Endothelial cell of umbilical vein (primary cell): Measurements from ENCODE around the gene FAM221A. TPM values are rescaled to one million over a fixed set of nuclear protein-coding genes. Genes with fewer than 3 reads are reported as not detected.

Source experiments
- BruUV-seq: library from RNA; stranded (reverse); fragments of 400-500 nt; replicated peaks from 2 replicates; lab custom pipeline; 2021; lab: Mats Ljungman, UMichigan
- CTCF ChIA-PET: fragments of 300-600, 350-600 bp; sonication (Branson Sonifier 250); formaldehyde crosslinking; loops from one replicate; lab custom pipeline; 2021; ENCODE audit warnings: antibody characterized with exemption, inconsistent platforms; lab: Charles Lee
- POLR2A ChIA-PET: fragments of 300-600, 350-600 bp; sonication (Branson Sonifier 250); formaldehyde crosslinking; loops from one replicate; lab custom pipeline; 2021; ENCODE audit warnings: antibody characterized with exemption, inconsistent platforms; lab: Charles Lee
- DNase-seq: peaks from one replicate; pipeline ENCODE4 v3.0.0-alpha.2; 2011; ENCODE audit warnings: low read depth, low spot score
- FAIRE-seq: peaks from 2 replicates; lab custom pipeline; 2011; peaks lifted over from hg19 to GRCh38; lab: Jason Lieb, UNC
- H2AFZ ChIP-seq: 2 replicates; pipeline ENCODE4 v1.6.0; 2012; ENCODE audit warnings: low read depth, low read length, control low read depth, inconsistent platforms
- H3K27ac ChIP-seq: 2 replicates; pipeline ENCODE4 v1.5.1; 2011; ENCODE audit warnings: low read depth, mild to moderate bottlenecking, control low read depth, low read length, moderate library complexity; ENCODE audit not compliant: insufficient read depth
- H3K27me3 ChIP-seq, 2 experiments: 2 replicates each; pipeline versions ENCODE4 v1.6.0 to v1.6.1; 2011; ENCODE audit warnings: low read length in 2 of 2, mixed read lengths in 1 of 2; ENCODE audit not compliant: control insufficient read depth in 2 of 2, insufficient read depth in 2 of 2
- H3K36me3 ChIP-seq, 2 experiments: 2 replicates in 1 of 2; 3 replicates in 1 of 2; pipeline ENCODE4 v1.5.1; 2011; ENCODE audit warnings: low read length in 2 of 2, mild to moderate bottlenecking in 1 of 2, moderate library complexity in 1 of 2; ENCODE audit not compliant: control insufficient read depth in 2 of 2, insufficient read depth in 2 of 2; ENCODE audit errors: extremely low read depth in 1 of 2
- H3K4me1 ChIP-seq: 3 replicates; pipeline ENCODE4 v1.5.1; 2011; ENCODE audit warnings: mild to moderate bottlenecking, low read length; ENCODE audit not compliant: control insufficient read depth, insufficient read depth; ENCODE audit errors: extremely low read depth
- H3K4me2 ChIP-seq: 2 replicates; pipeline ENCODE4 v1.6.1; 2011; ENCODE audit warnings: low read length, control low read depth, mixed read lengths; ENCODE audit not compliant: insufficient read depth
- H3K4me3 ChIP-seq, 3 experiments: fragments of 200-600 bp in 1 of 3; sonication (generic), shearing (Covaris generic) in 1 of 3; replicated peaks in 1 of 3; 2 replicates each; pipeline ENCODE4 v1.5.1; 2011 to 2016; ENCODE audit warnings: control low read depth in 3 of 3, low read length in 3 of 3, mild to moderate bottlenecking in 2 of 3, inconsistent platforms in 1 of 3, low read depth in 1 of 3, moderate library complexity in 1 of 3; ENCODE audit not compliant: insufficient read depth in 1 of 3
- H3K79me2 ChIP-seq: 2 replicates; pipeline ENCODE4 v1.6.0; 2012; ENCODE audit warnings: low read length, inconsistent platforms; ENCODE audit not compliant: control insufficient read depth, insufficient read depth
- H3K9ac ChIP-seq: replicated peaks from 2 replicates; pipeline ENCODE3; 2011; ENCODE audit warnings: low read length, control low read depth; ENCODE audit not compliant: insufficient read depth; ENCODE audit errors: extremely low read depth
- H3K9me1 ChIP-seq: replicated peaks from 3 replicates; pipeline ENCODE4 v1.6.0; 2011; ENCODE audit warnings: mild to moderate bottlenecking, low read length; ENCODE audit not compliant: control insufficient read depth, insufficient read depth; ENCODE audit errors: extremely low read depth
- H3K9me3 ChIP-seq: replicated peaks from 2 replicates; pipeline ENCODE4 v1.5.1; 2012; ENCODE audit warnings: low read length, inconsistent platforms; ENCODE audit not compliant: control insufficient read depth, insufficient read depth
- H4K20me1 ChIP-seq: replicated peaks from 2 replicates; pipeline ENCODE3; 2011; ENCODE audit warnings: mild to moderate bottlenecking, low read length; ENCODE audit not compliant: control insufficient read depth, insufficient read depth; ENCODE audit errors: extremely low read depth
- EZH2 ChIP-seq: IDR thresholded peaks from 2 replicates; pipeline ENCODE4 v1.6.1; 2012; ENCODE audit warnings: borderline replicate concordance, low read depth, mild to moderate bottlenecking, moderate library complexity, low read length, inconsistent platforms; ENCODE audit not compliant: severe bottlenecking
- FOS ChIP-seq: IDR thresholded peaks from 2 replicates; pipeline ENCODE4 v1.6.1; 2011; ENCODE audit warnings: mild to moderate bottlenecking, low read length, moderate library complexity, borderline replicate concordance; ENCODE audit not compliant: insufficient read depth
- GATA2 ChIP-seq: IDR thresholded peaks from 2 replicates; pipeline ENCODE4 v1.7.0; 2011; ENCODE audit warnings: low read depth, mild to moderate bottlenecking, moderate library complexity, mixed read lengths, low read length; ENCODE audit not compliant: insufficient read length, insufficient read depth
- JUN ChIP-seq: IDR thresholded peaks from 2 replicates; pipeline ENCODE4 v1.6.1; 2011; ENCODE audit warnings: borderline replicate concordance, low read depth; ENCODE audit not compliant: insufficient read length, insufficient read depth
- MAX ChIP-seq: IDR thresholded peaks from 2 replicates; pipeline ENCODE4 v1.6.1; 2011; ENCODE audit not compliant: insufficient read depth, insufficient read length
- MYC ChIP-seq: IDR thresholded peaks from one replicate; pipeline ENCODE4 v1.6.1; 2011; ENCODE audit warnings: mild to moderate bottlenecking, low read depth, low read length
- POLR2A ChIP-seq: IDR thresholded peaks from 2 replicates; pipeline ENCODE4 v1.6.1; 2012; ENCODE audit warnings: low read depth, mild to moderate bottlenecking, control low read depth, low read length
- POLR2AphosphoS5 ChIP-seq: IDR thresholded peaks from 2 replicates; pipeline ENCODE4 v1.6.1; 2012; ENCODE audit warnings: low read depth, mild to moderate bottlenecking, control low read depth, low read length, moderate library complexity; ENCODE audit not compliant: insufficient read depth
- dilution Hi-C: fragments of 300-500 bp; cut with MboI; formaldehyde crosslinking; loops from one replicate; pipeline ENCODE4 v1.15.0; 2019; ENCODE audit warnings: low sequenced_read_pairs; ENCODE audit not compliant: extremely low pct_ligation_motif_present
- intact Hi-C: fragments of 100-400 bp; cut with micrococcal nuclease; formaldehyde crosslinking; loops from one replicate; pipeline ENCODE4 v1.10.0; 2022
- polyA plus RNA-seq, 4 experiments: library from polyadenylated mRNA; depleted of rRNA in 3 of 4; stranded (reverse) in 3 of 4; unstranded in 1 of 4; fragments of >200 nt; gene quantifications; 2 replicates each; pipeline versions ENCODE4 v1.2.1 to v1.2.3, GENCODE V29; 2011 to 2012; ENCODE audit warnings: missing spikeins in 1 of 4
- total RNA-seq: library from RNA; stranded (reverse); gene quantifications from 2 replicates; pipeline ENCODE4 v1.2.3, GENCODE V29; 2021
- TF ChIP-seq, protein P1 (sequence below), 2 donors: IDR thresholded peaks; 1 replicate in 1 of 2; 2 replicates in 1 of 2; pipeline ENCODE4 v1.5.1; 2011; ENCODE audit warnings: low read length in 2 of 2, mild to moderate bottlenecking in 2 of 2, moderate library complexity in 2 of 2, control low read depth in 1 of 2, inconsistent platforms in 1 of 2, low read depth in 1 of 2; ENCODE audit not compliant: insufficient read depth in 1 of 2; ENCODE audit errors: extremely low read depth in 1 of 2

The FAM221A gene
- total and polyA plus RNA-seq, 2 donors (not counting 3 experiments of a cell fraction or from before 2014, with no cell fraction given) = 8.1 to 9.4 TPM

GRCh38 chr7:23689165-23689564 lies 9.2 kb downstream of the FAM221A start:
- H3K9me1 ChIP-seq = no peaks in the 10 kb centered on the region
- no peak overlapping the region for H3K27ac ChIP-seq
- no peak overlapping the region for H3K4me3 ChIP-seq
- ChIA-PET POLR2A (no interaction called here), CTCF (interaction anchor here (3.6 kb wide), 1 partner anchor 7 kb away, joined by 16 read pairs; no protein-coding TSS in a partner anchor)
- no peaks in the 10 kb centered on the region for H3K27me3 ChIP-seq
- H3K79me2 ChIP-seq = no peaks in the 10 kb centered on the region
- TF ChIP-seq POLR2A = no peak
- TF ChIP-seq, protein P1, sequence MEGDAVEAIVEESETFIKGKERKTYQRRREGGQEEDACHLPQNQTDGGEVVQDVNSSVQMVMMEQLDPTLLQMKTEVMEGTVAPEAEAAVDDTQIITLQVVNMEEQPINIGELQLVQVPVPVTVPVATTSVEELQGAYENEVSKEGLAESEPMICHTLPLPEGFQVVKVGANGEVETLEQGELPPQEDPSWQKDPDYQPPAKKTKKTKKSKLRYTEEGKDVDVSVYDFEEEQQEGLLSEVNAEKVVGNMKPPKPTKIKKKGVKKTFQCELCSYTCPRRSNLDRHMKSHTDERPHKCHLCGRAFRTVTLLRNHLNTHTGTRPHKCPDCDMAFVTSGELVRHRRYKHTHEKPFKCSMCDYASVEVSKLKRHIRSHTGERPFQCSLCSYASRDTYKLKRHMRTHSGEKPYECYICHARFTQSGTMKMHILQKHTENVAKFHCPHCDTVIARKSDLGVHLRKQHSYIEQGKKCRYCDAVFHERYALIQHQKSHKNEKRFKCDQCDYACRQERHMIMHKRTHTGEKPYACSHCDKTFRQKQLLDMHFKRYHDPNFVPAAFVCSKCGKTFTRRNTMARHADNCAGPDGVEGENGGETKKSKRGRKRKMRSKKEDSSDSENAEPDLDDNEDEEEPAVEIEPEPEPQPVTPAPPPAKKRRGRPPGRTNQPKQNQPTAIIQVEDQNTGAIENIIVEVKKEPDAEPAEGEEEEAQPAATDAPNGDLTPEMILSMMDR (IDR thresholded peaks at IDR 0.05; ENCODE audit: extremely low read depth in 1 of 2, insufficient read depth in 1 of 2, low read depth in 1 of 2, low read length in 2 of 2) = no peak
- FAIRE-seq (no peak), DNase-seq (no peak)
- no peak overlapping the region for H3K4me2 ChIP-seq
- dilution Hi-C loops (no loop called here), intact Hi-C loops (no loop called here)
- no peaks in the 10 kb centered on the region for H3K4me1 ChIP-seq
- no peaks in the 10 kb centered on the region for H4K20me1 ChIP-seq
- no peak overlapping the region for H3K9ac ChIP-seq
- BruUV-seq = no TSS peak
- no peak overlapping the region for H2AFZ ChIP-seq
- H3K9me3 ChIP-seq = no peaks in the 10 kb centered on the region
- peaks cover 0 to 5% of the 10 kb centered on the region in 2 experiments for H3K36me3 ChIP-seq

DNA sequence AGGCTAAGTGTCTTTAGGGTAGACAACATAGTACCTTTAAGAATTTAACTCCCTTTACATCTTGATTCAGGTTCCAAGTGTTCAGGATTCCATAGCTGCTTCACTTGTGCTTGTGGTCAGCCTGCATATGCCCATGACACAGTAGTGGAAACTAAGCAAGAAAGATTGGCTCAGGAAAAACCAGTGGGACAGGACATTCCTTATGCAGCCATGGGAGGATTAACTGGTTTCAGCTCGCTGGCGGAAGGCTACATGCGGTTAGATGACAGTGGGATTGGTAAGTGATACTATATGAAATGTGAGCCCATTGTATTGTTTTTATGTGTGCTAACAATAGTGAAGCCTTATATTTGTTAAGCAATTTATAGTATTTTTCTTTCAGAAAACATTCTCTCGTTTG lies 11.3 kb downstream of the FAM221A start:
- Histone ChIP-seq H3K4me2 (no peak overlapping the region), H3K9me1 (no peaks in the 10 kb centered on the region), H3K4me3 (no peak overlapping the region), H3K4me1 (no peaks in the 10 kb centered on the region), H3K9ac (no peak overlapping the region), H3K36me3 (peaks cover 0 to 5% of the 10 kb centered on the region in 2 experiments), H3K27me3 (no peaks in the 10 kb centered on the region), H4K20me1 (no peaks in the 10 kb centered on the region), H2AFZ (no peak overlapping the region), H3K79me2 (no peaks in the 10 kb centered on the region), H3K27ac (no peak overlapping the region), H3K9me3 (no peaks in the 10 kb centered on the region)
- no TSS peak for BruUV-seq
- no peak for DNase-seq
- ChIA-PET CTCF (no interaction called here), POLR2A (no interaction called here)
- TF ChIP-seq POLR2A = no peak
- TF ChIP-seq POLR2AphosphoS5 = no peak
- TF ChIP-seq, protein P1 (IDR thresholded peaks at IDR 0.05; ENCODE audit: extremely low read depth in 1 of 2, insufficient read depth in 1 of 2, low read depth in 1 of 2, low read length in 2 of 2) = no peak
- TF ChIP-seq FOS = no peak
- TF ChIP-seq JUN = no peak
- TF ChIP-seq MAX = no peak
- TF ChIP-seq MYC = no peak
- no peak for TF ChIP-seq GATA2
- no peak for TF ChIP-seq EZH2
- intact Hi-C loops = no loop called here
- dilution Hi-C loops = no loop called here
- FAIRE-seq = no peak
